ENCODE results near the gene ACRBP.
A peak's percentile ranks its signal among the peaks of the same experiment; 100 is the strongest.
"Not testable (repeated sequence)": the region's sequence is repeated elsewhere in the genome, so short reads cannot be mapped to it uniquely, and the experiment has no call there.

Gene ACRBP

DNA sequence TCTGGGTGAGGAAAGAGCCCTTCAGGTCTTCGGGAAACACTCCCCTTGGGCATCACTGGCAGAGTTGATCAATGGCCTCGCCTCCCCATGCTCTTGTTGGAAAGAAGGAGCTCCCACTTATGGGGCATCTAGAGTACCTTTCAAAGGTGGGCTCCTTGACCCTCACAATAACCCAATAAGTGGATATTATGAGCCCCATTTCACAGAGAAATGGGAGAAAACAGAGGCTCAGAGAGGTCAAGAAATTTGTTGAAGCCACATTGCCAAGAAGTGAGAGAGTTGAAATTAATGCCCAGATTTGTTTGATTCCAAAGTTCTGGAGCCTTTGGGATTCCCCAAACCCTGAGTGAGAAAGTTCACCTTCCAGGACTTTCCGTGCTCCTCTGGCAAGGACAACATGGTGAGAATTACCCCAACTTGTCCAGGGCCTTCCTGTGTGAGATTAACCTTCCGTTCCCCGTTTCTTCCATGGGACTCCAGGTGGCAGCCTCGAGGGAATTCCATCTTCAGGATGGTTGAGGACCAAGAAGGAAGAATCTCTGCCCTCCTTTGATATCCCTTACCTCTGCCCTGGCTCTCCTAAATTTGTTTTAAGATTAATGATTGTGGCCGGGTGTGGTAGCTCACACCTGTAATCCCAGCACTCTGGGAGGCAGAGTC lies 32.6 kb downstream of the ACRBP start:
- no peak for DNase-seq

DNA sequence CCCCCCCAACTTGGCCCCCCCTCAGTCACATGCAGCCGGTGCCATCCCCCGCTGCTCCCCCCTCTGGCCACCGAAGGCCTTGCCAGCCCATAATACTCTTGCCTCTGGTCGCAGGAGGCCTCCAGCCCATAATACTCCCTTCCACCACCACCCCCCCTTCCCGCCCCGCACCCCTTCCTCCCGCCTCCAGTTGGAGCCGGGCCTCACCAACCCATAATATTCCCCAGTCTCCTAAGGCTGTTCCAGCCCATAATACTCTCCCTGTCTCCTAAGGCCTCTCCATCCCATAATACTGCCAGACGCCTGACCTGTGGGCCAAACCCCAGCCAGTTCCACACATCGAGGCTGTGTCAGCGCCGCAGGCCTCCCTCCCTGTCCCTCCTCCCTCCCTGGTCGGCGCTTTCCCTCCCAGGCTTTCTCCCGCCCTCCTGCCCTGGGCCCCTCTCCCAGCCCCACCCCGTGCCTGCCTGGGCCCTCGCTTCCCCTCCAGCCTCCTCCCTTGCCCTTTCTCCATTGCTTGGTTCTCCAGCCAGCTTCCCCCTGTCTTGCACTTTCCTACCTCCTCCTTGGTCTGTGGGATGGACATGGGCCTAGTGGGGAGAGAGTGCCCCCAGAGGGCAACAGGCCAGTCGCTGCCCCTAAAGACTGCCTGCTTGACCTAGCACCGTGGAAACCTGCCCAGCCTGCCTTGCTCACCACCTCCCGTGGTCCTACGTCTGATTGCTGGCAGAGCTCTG lies 33.3 kb downstream of the ACRBP start:
- peak; percentile 82 for DNase-seq

DNA sequence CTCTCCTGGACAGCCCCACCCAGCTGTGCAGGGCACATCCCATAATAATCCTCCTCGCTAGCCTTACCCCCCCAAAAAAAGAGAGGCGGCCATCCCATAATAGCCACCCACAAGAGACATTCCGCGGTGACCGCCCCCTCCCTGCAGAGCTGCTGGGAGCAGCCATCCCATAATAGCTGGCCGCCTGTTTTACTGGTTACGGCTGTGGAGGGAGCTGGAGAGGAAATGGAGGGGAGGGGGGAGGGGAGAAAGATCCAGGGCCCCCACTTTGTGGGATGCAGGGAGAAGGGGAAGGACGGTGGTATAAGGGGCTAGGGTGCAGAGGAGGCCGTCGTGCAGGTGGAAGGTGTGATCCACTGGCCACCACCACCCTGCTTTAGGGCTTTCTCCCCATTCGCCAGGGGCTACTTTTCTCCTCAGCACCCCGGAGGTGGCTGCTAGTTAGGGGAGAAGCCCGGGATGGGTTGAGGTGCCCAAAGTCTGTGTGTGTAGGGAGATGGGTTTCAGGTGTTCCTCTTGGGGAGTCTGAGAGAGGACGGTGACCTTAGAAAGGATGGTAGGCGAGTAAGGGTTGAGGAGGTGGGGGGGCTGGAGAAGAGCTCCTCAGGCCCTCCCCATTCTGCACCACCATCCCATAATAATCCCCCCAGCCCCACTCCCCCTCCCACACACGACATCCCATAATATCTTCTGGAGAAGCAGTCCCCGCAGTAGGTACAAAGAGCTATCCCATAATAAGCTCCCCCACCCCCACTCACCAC lies 34.0 kb downstream of the ACRBP start:
- peak; percentile 64 for DNase-seq

DNA sequence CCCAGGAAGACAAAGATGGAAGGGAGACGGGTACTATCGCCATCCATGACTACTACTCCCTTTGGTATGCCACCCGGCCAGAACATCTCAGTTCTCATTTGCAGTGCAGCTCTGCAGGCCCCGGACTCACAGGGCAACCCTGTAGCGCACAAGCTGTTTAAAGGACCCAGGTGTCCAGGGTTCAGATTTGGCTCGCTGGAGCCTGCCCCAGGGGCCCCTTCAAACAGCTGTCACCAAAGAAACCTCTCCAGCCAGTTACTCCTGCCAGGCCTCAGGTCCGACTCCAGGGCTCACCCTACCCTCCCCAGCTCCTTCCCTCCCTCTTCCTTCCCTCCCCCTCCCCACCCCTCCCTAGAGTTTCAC lies 34.6 kb downstream of the ACRBP start:
- DNase-seq: no peak

DNA sequence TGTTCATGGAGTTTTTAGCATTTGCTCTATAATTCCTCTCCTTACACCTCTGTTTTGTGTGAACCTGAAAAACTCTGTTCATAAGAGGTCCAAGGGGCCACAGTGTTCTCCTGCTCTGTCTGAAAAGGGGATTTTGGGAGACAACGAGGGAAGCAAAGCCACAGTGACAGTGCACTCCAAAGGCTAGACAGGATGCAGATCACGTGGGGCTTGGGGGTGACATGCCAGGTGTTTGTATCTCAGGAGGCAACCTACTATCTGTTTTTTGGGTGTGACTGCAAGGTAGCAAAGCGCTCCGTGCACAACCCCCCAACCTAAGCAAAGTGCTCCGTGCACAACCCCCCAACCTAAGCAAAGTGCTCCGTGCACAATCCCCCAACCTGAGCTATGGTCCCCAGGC lies 35.0 kb downstream of the ACRBP start:
- DNase-seq: peak; percentile 50

DNA sequence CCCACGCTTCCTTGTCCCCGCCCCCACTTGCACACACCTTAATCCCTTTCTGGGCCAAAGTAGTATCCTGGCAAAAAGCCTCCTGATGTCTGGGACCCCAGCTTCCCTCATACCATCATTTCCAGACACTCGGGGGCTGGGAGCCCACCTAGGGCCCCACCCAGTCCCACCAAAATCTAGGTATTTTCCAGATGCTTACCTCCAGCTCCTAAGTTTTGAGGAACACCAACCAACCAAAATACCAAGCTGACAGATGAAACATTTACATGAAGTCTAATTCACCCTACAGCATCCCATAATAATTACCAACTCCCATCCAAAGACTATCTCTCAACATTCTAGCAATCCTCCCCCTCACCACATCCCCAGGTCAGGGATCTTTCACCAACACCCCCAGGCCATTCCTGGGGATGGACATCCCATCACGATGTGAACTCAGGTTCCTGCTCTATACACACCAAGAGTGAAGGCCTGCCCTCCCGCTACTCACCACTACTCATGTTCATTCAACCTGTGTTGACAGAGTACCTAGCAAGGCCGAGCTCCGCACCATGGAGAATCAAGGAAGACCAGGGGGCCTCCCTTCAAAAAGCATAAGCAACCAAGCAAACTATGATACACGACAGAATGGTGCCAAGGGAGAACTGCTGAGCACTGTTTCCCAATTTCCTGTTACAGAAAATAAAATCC lies 38.5 kb downstream of the ACRBP start:
- peak; percentile 39 for DNase-seq

DNA sequence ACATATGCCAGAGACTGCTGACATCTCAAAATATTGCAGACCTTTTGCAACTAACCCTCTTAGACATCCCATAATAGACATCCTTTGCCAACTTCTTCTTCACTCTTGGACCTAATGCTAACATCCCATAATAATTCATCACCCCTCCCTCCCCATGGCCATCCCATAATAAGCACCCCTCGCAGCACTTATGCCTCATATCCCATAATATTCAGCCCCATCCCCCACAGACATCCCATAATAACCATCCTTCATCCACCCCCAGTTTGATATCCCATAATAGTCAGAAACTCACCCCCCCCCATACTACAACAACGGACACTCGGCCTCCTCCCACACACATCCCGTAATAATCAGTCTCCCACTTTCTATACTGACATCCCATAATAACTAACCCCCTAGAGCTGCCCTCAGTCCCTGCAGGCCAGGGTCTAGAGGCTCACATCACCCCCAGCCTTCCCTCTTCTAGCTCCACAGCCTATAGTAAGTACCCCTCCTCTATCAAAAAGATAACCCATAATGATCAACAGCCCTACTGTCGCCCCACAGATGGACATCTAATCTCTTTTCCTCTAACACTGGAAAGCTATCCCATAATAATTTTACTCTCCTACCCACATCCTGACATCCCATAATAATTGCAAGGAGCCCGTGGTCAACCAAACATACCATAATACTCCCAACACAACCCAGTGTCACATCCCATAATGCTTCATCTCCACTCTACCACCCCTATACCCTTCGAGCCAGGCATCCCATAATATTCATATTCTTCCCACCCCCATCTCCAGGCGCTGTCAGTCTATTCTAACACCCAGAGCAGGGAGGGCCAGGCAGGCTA lies 39.3 kb downstream of the ACRBP start:
- peak; percentile 83 for DNase-seq

DNA sequence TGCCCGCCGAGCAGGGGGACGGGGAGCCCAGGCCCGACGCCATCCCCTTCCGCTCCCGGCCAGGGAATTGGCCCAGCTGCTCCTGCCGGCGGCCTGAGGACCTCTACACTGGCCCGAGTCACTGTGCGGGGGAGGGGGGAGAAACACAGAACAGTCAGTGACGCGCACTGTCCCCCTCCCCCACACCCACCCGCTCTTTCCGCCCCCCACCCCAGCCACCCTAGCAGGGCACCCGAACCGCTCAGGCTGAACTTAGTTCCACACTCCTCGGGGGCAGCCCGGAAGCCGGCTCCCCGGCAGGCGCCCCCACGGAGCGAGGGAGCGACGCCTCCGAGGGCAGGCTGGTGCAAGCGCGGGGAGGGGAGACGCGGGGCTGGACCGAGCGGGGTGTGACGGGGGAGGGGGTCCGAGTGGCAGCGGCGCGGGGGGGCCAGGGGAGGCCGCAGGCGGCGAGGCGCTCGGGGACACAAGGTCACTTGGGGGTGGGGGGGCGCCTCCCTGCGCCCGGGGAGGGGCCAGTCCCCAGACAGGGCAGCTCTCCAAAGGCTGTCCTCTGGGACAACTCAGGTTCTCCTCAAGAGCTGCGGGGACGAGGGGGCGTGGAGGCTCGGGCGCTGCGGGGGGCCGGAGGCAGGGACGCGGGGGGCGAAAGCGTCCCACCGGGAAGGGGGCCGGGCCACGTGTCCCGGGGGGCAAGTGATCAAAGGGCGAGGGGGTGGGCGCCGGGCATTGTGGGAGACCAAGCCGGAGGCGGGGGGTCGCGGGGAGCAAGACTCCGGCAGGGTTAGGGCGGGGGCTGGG lies 40.7 kb downstream of the ACRBP start:
- DNase-seq: peak; percentile 73

DNA sequence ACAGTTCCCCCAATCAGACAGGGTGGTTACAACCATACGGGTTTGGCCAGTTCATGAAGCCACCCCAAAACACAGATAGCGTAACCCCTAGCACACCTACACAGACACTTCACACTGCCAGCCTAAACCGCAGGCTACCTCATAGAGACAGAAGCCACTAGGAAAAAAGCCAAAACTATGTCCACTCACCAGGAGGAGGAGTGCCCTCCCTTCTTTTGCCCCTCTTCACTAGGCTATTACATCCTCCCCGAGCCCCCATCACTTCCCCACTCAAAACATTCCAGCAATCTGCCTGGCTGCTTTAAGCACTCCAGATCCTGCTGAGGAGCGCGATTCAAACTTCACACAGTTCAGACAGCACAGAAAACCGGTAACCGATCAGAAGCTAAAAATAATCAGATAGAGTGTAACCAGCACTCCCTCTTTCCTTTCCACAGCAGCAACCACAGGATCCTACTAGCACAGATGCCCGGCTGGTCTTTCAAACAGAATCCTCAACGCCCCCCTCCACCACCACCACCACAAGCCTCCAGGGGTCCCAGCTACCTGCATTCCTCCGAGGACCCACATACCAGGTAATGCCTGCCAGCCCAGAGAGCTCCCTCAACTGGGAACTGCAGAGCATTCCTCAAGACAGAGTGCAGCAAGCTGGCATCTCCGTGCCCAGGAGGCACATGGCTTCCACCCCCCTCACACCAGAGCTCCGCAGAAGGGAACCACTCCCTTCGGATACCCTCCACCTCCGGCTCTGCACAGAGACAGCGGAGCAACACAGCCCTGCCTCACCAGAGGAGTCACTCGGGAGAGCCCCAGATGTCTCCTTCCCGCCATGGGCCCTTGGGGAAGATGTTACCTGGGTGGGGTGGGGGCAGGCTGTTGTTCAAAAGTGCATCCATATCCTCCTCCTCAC lies 41.6 kb downstream of the ACRBP start:
- DNase-seq: peak; percentile 69

DNA sequence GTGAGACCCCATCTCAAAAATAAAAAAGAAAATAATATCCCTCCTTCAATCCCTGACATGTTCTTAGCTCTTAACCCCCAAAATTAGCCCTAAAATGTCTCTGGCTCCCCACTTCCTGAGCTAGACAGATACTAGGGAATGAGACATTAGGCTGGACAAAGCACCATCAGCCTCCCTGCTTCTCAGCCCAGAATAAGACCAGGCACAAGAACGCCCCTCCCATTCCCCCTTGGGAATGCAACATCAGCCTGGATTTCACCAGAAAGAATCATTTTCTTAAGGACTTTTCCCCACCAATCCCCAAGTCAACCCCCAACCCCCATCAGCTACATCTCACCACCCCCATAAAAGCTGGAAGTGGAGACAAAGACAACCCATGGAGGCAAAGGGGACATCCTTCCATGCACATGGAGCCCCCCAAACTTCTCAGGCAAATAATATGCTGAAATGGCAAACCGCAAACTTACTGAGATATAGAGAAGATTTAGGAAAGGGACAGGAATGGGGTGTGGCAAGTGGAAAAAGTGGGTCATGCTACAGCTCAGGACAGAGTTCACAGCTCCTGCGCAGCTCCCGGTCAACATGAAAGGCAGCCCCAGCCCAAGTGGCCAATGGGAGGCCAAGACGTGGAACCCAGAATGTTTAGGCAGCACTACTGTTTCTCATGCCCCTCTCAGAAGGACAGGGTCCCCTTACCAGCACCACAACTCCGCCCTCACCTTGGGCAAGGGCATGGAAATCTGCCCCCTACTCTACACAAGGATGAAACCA lies 42.8 kb downstream of the ACRBP start:
- no peak for DNase-seq

DNA sequence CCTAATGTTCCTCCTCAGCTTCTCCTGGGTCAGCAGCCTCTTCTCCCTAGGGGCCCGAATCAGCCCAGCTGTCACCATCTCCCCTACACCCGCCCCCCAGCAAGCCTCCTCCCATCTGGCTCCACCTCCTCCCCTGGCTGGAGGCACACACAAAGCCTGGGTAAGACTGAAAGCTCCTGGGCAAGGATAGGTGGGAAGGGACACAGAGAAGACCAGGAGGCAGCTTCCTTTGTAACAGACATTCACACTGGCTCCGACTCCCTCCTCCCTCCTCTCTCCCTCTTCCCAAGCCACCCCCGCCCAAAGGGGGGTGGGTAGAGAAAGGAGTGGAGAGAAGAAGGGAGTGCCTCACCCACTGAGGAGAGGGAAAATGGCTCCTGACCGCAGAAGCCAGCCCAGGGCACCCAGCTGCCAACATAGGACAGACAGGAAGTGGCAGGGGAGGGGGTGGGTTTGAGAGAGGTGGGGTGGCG lies 44.1 kb downstream of the ACRBP start:
- DNase-seq: peak; percentile 66

DNA sequence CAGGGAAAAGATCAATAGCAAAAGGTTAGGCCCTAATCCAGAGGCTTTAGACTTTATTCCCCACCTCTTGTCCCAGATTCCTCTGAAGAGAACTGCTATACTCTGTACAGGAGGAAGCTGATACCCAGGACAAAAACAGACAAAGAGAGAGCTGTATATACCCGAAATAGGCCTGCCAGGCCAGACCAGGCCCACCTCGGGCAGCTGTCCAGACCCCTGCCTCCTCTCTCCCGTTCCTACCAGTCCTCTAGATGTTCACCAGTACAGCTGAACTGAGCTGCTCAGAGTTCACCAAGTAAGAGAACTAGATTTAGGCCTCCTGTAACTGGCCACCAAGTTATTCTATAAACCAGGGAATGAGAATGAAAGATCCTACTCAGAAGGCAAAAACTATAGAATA lies 44.7 kb downstream of the ACRBP start:
- DNase-seq: no peak

DNA sequence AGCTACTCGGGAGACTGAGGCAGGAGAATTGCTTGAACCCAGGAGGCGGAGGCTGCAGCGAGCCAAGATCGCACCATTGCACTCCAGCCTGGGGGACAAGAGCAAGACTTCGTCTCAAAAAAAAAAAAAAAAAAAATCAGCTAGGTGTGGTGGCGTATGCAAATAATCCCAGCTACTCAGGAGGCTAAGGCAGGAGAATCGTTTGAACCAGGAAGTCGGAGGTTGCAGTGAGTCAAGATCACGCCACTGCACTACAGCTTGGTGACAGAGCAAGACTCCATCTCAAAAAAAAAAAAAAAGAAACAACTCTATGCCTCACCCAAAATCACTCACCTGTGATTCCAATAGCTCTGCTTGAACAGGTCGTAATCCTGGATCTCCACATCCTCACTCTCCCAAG lies 51.6 kb downstream of the ACRBP start:
- DNase-seq: not testable (repeated sequence)

DNA sequence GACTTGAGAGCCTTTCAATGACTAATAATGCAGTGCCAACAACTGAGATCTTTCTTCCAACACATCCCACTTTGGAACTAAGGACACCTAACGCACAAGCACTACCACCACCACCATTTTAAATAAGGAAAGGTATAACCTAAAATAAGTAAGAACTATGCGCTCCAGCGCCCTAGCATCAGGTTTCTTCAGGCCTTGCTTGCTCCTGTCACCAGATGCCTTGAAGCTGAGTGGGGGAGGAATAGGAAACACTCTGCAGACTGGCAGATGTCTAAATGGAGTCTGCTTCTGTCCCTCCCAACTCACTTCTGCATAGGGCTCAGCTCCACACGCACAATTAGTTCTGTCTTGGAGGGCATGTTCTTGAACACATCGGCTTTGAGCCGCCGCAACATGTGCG lies 55.1 kb downstream of the ACRBP start:
- DNase-seq: no peak

All from CD4-positive, alpha-beta T cell treated with Interleukin-10 for 1 hour (primary cell).